HCT116 (cell line): ENCODE data around the gene PSMD3. TPM values are rescaled to one million over a fixed set of nuclear protein-coding genes. Genes with fewer than 3 reads are reported as not detected.

Experiments
- ATAC-seq: fragments of 200-7000 bp; cut with Tn5 transposase; 2 replicates; pipeline ENCODE4 v1.9.1; 2020; ENCODE audit warnings: mild to moderate bottlenecking, moderate library complexity
- BruUV-seq: library from RNA; stranded (reverse); fragments of 400-500 nt; replicated peaks from 2 replicates; lab custom pipeline; 2021; lab: Mats Ljungman, UMichigan
- CTCF ChIA-PET: fragments of 300-600 bp; sonication (Branson Sonifier 250); formaldehyde crosslinking; loops from one replicate; lab custom pipeline; 2021; ENCODE audit warnings: antibody characterized with exemption; lab: Charles Lee
- POLR2A ChIA-PET: fragments of 300-600, 350-600 bp; sonication (Branson Sonifier 250); formaldehyde crosslinking; loops from one replicate; lab custom pipeline; 2021; ENCODE audit warnings: antibody characterized with exemption; lab: Charles Lee
- RAD21 ChIA-PET, 2 experiments: fragments of 300-600 bp; sonication (Branson Sonifier 250); formaldehyde crosslinking; loops; one replicate each; lab custom pipeline; 2023; ENCODE audit warnings: low total read pairs in 2 of 2; ENCODE audit not compliant: uncharacterized antibody in 2 of 2, unreplicated experiment in 2 of 2, low non-redundant PET in 1 of 2; lab: Charles Lee
- DNase-seq: peaks from one replicate; pipeline ENCODE4 v3.0.0-alpha.2; 2010; ENCODE audit warnings: low read depth, low spot score
- H2AFZ ChIP-seq: fragments of 200-600 bp; shearing (Covaris generic), sonication (generic); 2 replicates; pipeline ENCODE4 v1.6.1; 2017; ENCODE audit warnings: low read depth, mixed run types, mixed read lengths, antibody characterized with exemption, low read length; ENCODE audit not compliant: poor library complexity, severe bottlenecking
- H3K27ac ChIP-seq: 2 replicates; pipeline ENCODE4 v1.5.1; 2012; ENCODE audit warnings: low read depth, low read length
- H3K27me3 ChIP-seq: fragments of 200-600 bp; sonication (generic); 2 replicates; pipeline ENCODE4 v1.6.1; 2016; ENCODE audit warnings: mixed run types, low read length, mixed read lengths; ENCODE audit not compliant: insufficient read depth
- H3K36me3 ChIP-seq, 2 experiments: fragments of 200-500 bp in 1 of 2; fragments of 200-600 bp in 1 of 2; sonication (Bioruptor generic) in 1 of 2; sonication (generic) in 1 of 2; 2 replicates each; pipeline versions ENCODE4 v1.5.1 to v1.6.1; 2014 to 2016; ENCODE audit warnings: low read length in 2 of 2, inconsistent platforms in 1 of 2, mixed read lengths in 1 of 2, mixed run types in 1 of 2; ENCODE audit not compliant: insufficient read depth in 2 of 2, control insufficient read depth in 1 of 2
- H3K4me1 ChIP-seq, 2 experiments: fragments of 200-600 bp in 1 of 2; sonication (generic) in 1 of 2; 2 replicates each; pipeline versions ENCODE4 v1.5.1 to v1.6.1; 2012 to 2017; ENCODE audit warnings: low read length in 2 of 2, inconsistent platforms in 1 of 2, mild to moderate bottlenecking in 1 of 2, mixed read lengths in 1 of 2, mixed run types in 1 of 2, moderate library complexity in 1 of 2; ENCODE audit not compliant: insufficient read depth in 2 of 2, control insufficient read depth in 1 of 2
- H3K4me2 ChIP-seq: fragments of 200-600 bp; sonication (generic); 2 replicates; pipeline ENCODE4 v1.6.1; 2017; ENCODE audit warnings: mixed run types, low read length, mixed read lengths
- H3K4me3 ChIP-seq, 2 experiments: fragments of 200-600 bp in 1 of 2; sonication (generic) in 1 of 2; replicated peaks in 1 of 2; 2 replicates each; pipeline ENCODE4 v1.5.1; 2011 to 2016; ENCODE audit warnings: low read length in 2 of 2, control low read depth in 1 of 2, low read depth in 1 of 2, mild to moderate bottlenecking in 1 of 2, mixed read lengths in 1 of 2, mixed run types in 1 of 2
- H3K79me2 ChIP-seq: fragments of 200-600 bp; sonication (generic); 2 replicates; pipeline ENCODE4 v1.6.1; 2017; ENCODE audit warnings: mild to moderate bottlenecking, mixed run types, low read length, moderate library complexity, mixed read lengths; ENCODE audit not compliant: insufficient read depth
- H3K9ac ChIP-seq: fragments of 200-600 bp; sonication (generic); 2 replicates; pipeline ENCODE4 v1.6.1; 2016; ENCODE audit warnings: low read length, mixed read lengths
- H3K9me2 ChIP-seq: fragments of 200-600 bp; sonication (generic), shearing (Covaris generic); 2 replicates; pipeline ENCODE4 v1.6.1; 2017; ENCODE audit warnings: mixed run types, mild to moderate bottlenecking, moderate library complexity; ENCODE audit not compliant: insufficient read depth
- H3K9me3 ChIP-seq, 2 experiments: fragments of 200-500 bp in 1 of 2; fragments of 200-600 bp in 1 of 2; sonication (Bioruptor generic) in 1 of 2; sonication (generic) in 1 of 2; 2 replicates each; pipeline ENCODE4 v1.6.1; 2014 to 2017; ENCODE audit warnings: low read length in 2 of 2, mixed read lengths in 2 of 2, inconsistent platforms in 1 of 2, low read depth in 1 of 2, mild to moderate bottlenecking in 1 of 2, mixed run types in 1 of 2, moderate library complexity in 1 of 2; ENCODE audit not compliant: control insufficient read depth in 1 of 2, insufficient read depth in 1 of 2
- H4K20me1 ChIP-seq: fragments of 200-600 bp; sonication (generic), shearing (Covaris generic); 2 replicates; pipeline ENCODE4 v1.6.1; 2017; ENCODE audit warnings: mixed run types, mild to moderate bottlenecking, moderate library complexity; ENCODE audit not compliant: insufficient read depth
- CBX3 ChIP-seq: IDR thresholded peaks from 2 replicates; pipeline ENCODE4 v1.6.1; 2012; ENCODE audit warnings: low read depth
- EZH2 ChIP-seq: fragments of 200-600 bp; sonication (generic); IDR thresholded peaks from 2 replicates; pipeline ENCODE4 v1.6.1; 2017; ENCODE audit warnings: antibody characterized with exemption, mixed run types
- SRF ChIP-seq: IDR thresholded peaks from 2 replicates; pipeline ENCODE4 v1.6.1; 2012; ENCODE audit warnings: low read depth
- intact Hi-C: fragments of 100-400 bp; cut with micrococcal nuclease; formaldehyde crosslinking; loops from 2 replicates; pipeline ENCODE4 v1.10.0; 2022
- total RNA-seq: library from RNA; stranded (reverse); gene quantifications from one replicate; pipeline ENCODE4 v1.2.1, GENCODE V29; 2021; ENCODE audit not compliant: unreplicated experiment
- TF ChIP-seq, protein P1 (sequence below), 3 experiments: fragments of 200-600 bp in 1 of 3; sonication (generic) in 1 of 3; IDR thresholded peaks in 2 of 3; conservative IDR thresholded peaks in 1 of 3; 2 replicates each; pipeline ENCODE4 v1.5.1; 2012 to 2017; ENCODE audit warnings: low read depth in 2 of 3, low read length in 2 of 3, antibody characterized with exemption in 1 of 3, borderline replicate concordance in 1 of 3, control low read depth in 1 of 3, mild to moderate bottlenecking in 1 of 3, mixed read lengths in 1 of 3, mixed run types in 1 of 3, moderate library complexity in 1 of 3; ENCODE audit not compliant: insufficient read depth in 1 of 3
- TF ChIP-seq, protein P2 (sequence below): IDR thresholded peaks from 2 replicates; pipeline ENCODE4 v1.6.1; 2011; ENCODE audit warnings: mild to moderate bottlenecking, low read length, moderate library complexity; ENCODE audit not compliant: insufficient replicate concordance; ENCODE audit errors: extremely low read depth

The PSMD3 gene
- total RNA-seq, 1 experiment from 2014 or later = 152 TPM

DNA sequence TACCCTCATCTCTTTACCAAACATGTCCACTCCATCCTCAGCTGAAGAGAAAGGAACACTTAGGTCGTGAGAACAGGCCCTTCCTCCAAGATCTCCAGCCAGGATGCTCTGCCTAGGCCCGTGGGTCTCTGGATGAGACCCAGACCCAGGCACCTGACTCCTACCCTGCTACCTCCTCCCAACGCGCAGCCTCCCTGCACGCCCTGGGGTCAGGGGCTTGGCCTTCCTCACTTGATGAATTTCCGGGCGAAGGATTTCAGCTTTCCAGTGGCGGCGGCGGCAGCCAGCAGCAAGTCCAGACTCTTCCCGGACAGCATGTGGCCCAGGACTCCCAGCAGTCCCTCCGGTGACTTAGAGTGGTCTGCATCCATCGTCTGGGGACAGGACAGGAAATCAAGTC, 48.0 kb downstream of the PSMD3 start:
- Histone ChIP-seq H3K4me3 (no peak overlapping the region), H3K9me2 (no peaks in the 10 kb centered on the region), H3K4me1 (peaks cover 2 to 15% of the 10 kb centered on the region in 2 experiments; a peak in 2 of 4 replicates), H3K36me3 (peaks cover 24 to 38% of the 10 kb centered on the region in 2 experiments; a peak in 3 of 4 replicates), H3K4me2 (no peak overlapping the region), H2AFZ (no peak overlapping the region), H3K79me2 (no peaks in the 10 kb centered on the region), H3K9ac (no peak overlapping the region), H3K9me3 (no peaks in the 10 kb centered on the region), H4K20me1 (no peaks in the 10 kb centered on the region), H3K27me3 (no peaks in the 10 kb centered on the region), H3K27ac (no peak overlapping the region)
- ATAC-seq (no peak), DNase-seq (no peak)
- CTCF ChIA-PET = interaction anchor here (0.7 to 1.6 kb wide), 2 partner anchors 58 to 85 kb away, joined by 3 to 9 read pairs; no protein-coding TSS in a partner anchor
- POLR2A ChIA-PET = interaction anchor here (1.1 kb wide), 1 partner anchor 72 kb away, joined by 3 read pairs; the partner anchor contains the start of gene NR1D1
- intact Hi-C loops = loop anchor here (5.0 kb wide), 1 partner anchor 59 kb away; no protein-coding TSS in a partner anchor
- no TSS peak for BruUV-seq
- RAD21 ChIA-PET = no interaction called here
- TF ChIP-seq, protein P1, sequence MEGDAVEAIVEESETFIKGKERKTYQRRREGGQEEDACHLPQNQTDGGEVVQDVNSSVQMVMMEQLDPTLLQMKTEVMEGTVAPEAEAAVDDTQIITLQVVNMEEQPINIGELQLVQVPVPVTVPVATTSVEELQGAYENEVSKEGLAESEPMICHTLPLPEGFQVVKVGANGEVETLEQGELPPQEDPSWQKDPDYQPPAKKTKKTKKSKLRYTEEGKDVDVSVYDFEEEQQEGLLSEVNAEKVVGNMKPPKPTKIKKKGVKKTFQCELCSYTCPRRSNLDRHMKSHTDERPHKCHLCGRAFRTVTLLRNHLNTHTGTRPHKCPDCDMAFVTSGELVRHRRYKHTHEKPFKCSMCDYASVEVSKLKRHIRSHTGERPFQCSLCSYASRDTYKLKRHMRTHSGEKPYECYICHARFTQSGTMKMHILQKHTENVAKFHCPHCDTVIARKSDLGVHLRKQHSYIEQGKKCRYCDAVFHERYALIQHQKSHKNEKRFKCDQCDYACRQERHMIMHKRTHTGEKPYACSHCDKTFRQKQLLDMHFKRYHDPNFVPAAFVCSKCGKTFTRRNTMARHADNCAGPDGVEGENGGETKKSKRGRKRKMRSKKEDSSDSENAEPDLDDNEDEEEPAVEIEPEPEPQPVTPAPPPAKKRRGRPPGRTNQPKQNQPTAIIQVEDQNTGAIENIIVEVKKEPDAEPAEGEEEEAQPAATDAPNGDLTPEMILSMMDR (IDR thresholded peaks at IDR 0.05 in 2 of 3, conservative IDR thresholded peaks at IDR 0.05 in 1 of 3; ENCODE audit: borderline replicate concordance in 1 of 3, insufficient read depth in 1 of 3, low read depth in 2 of 3, low read length in 2 of 3) = no peak
- TF ChIP-seq EZH2 = no peak

DNA sequence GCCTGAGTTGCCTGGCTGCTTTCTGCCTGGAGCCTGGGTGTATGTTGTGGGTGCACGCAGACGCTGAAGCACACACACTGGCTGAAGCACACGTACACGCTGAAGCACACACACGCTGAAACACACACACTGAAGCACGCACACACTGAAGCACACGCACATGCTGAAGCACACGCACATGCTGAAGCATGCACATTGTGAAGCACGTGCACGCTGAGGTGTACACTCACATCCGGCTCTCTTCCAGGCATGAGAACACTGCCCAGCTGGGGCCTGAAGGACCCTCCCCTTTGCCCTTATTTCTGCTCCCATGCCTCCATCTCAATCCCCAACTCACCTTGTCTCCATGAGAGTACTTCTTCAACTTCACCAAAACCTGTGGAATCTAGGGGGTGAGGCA, 51.1 kb downstream of the PSMD3 start:
- POLR2A ChIA-PET = no interaction called here
- ATAC-seq (no peak), DNase-seq (no peak)
- Histone ChIP-seq H3K4me3 (no peak overlapping the region), H2AFZ (no peak overlapping the region), H3K27me3 (no peaks in the 10 kb centered on the region), H3K27ac (no peak overlapping the region), H3K79me2 (no peaks in the 10 kb centered on the region), H3K4me1 (peaks cover 0 to 6% of the 10 kb centered on the region in 2 experiments; a peak in 1 of 4 replicates), H3K9ac (no peak overlapping the region), H3K4me2 (no peak overlapping the region), H4K20me1 (no peaks in the 10 kb centered on the region), H3K9me3 (no peaks in the 10 kb centered on the region), H3K9me2 (no peaks in the 10 kb centered on the region), H3K36me3 (peaks cover 19 to 26% of the 10 kb centered on the region in 2 experiments; a peak in 3 of 4 replicates)
- intact Hi-C loops = no loop called here
- CTCF ChIA-PET = no interaction called here
- TF ChIP-seq SRF (no peak), CBX3 (no peak)
- TF ChIP-seq, protein P2, sequence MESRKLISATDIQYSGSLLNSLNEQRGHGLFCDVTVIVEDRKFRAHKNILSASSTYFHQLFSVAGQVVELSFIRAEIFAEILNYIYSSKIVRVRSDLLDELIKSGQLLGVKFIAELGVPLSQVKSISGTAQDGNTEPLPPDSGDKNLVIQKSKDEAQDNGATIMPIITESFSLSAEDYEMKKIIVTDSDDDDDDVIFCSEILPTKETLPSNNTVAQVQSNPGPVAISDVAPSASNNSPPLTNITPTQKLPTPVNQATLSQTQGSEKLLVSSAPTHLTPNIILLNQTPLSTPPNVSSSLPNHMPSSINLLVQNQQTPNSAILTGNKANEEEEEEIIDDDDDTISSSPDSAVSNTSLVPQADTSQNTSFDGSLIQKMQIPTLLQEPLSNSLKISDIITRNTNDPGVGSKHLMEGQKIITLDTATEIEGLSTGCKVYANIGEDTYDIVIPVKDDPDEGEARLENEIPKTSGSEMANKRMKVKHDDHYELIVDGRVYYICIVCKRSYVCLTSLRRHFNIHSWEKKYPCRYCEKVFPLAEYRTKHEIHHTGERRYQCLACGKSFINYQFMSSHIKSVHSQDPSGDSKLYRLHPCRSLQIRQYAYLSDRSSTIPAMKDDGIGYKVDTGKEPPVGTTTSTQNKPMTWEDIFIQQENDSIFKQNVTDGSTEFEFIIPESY = no peak
- no TSS peak for BruUV-seq
- RAD21 ChIA-PET = no interaction called here
